Gastroesophageal sphincter (tissue), 4 donors: ENCODE measurements around the gene BTBD7. TPM values are rescaled to one million over a fixed set of nuclear protein-coding genes. Genes with fewer than 3 reads are reported as not detected.

ENCODE experiments used
- ATAC-seq: fragments of 150-250 bp; one replicate; pipeline ENCODE4 v1.9.1; 2016; ENCODE audit warnings: mild to moderate bottlenecking, moderate library complexity
- H3K27ac ChIP-seq, 4 donors: fragments of 200-600 bp; sonication (generic) in 3 of 4; 1 replicate in 3 of 4; 2 replicates in 1 of 4; pipeline ENCODE4 v1.5.1; 2016 to 2019
- H3K27me3 ChIP-seq: fragments of 200-600 bp; sonication (generic); one replicate; pipeline ENCODE4 v1.5.1; 2019
- H3K36me3 ChIP-seq, 2 donors: fragments of 200-600 bp; sonication (generic); one replicate each; pipeline ENCODE4 v1.5.1; 2019; ENCODE audit warnings: control low read depth in 1 of 2
- H3K4me1 ChIP-seq, 3 donors: fragments of 200-600 bp; sonication (generic); 1 replicate in 2 of 3; 2 replicates in 1 of 3; pipeline ENCODE4 v1.5.1; 2016 to 2019; ENCODE audit warnings: control low read depth in 2 of 3
- H3K4me3 ChIP-seq, 2 donors: fragments of 200-600 bp; sonication (generic); one replicate each; pipeline ENCODE4 v1.5.1; 2019; ENCODE audit warnings: mild to moderate bottlenecking in 1 of 2, moderate library complexity in 1 of 2
- H3K9me3 ChIP-seq, 3 donors: fragments of 200-600 bp; sonication (generic); one replicate each; pipeline ENCODE4 v1.5.1; 2017 to 2019; ENCODE audit warnings: control low read depth in 2 of 3
- EP300 ChIP-seq: sonication (generic); formaldehyde crosslinking; IDR thresholded peaks from one replicate; pipeline ENCODE4 v1.6.1; 2017; ENCODE audit warnings: antibody characterized with exemption, mild to moderate bottlenecking
- POLR2A ChIP-seq, 2 donors: fragments of 450-650 bp; IDR thresholded peaks; one replicate each; pipeline ENCODE4 v1.6.1; 2017; ENCODE audit warnings: antibody characterized with exemption in 2 of 2, mild to moderate bottlenecking in 2 of 2, moderate library complexity in 1 of 2
- POLR2AphosphoS5 ChIP-seq: sonication (generic); formaldehyde crosslinking; IDR thresholded peaks from one replicate; pipeline ENCODE4 v1.6.1; 2017; ENCODE audit warnings: antibody characterized with exemption
- WGBS, 2 donors: methylation state at CpG; one replicate each; pipeline ENCODE4 v1.1.5; 2018; ENCODE audit warnings: low coverage in 1 of 2; 5-methylcytosine and 5-hydroxymethylcytosine counted together
- total RNA-seq, 4 donors: library from RNA; depleted of rRNA; stranded (reverse); fragments of >200 nt; gene quantifications; one replicate each; pipeline ENCODE4 v1.1.0, GENCODE V29; 2016
- TF ChIP-seq, protein P1 (sequence below), 4 experiments: fragments of 200-600 bp in 2 of 4; fragments of 450-650 bp in 2 of 4; sonication (generic) in 1 of 4; IDR thresholded peaks; one replicate each; pipeline ENCODE4 v1.5.1; 2017 to 2019; ENCODE audit warnings: antibody characterized with exemption in 4 of 4, mild to moderate bottlenecking in 2 of 4, moderate library complexity in 2 of 4

The BTBD7 gene
- total RNA-seq, 4 donors from 2014 or later = 29.9 to 35.6 (median 33.0) TPM

DNA sequence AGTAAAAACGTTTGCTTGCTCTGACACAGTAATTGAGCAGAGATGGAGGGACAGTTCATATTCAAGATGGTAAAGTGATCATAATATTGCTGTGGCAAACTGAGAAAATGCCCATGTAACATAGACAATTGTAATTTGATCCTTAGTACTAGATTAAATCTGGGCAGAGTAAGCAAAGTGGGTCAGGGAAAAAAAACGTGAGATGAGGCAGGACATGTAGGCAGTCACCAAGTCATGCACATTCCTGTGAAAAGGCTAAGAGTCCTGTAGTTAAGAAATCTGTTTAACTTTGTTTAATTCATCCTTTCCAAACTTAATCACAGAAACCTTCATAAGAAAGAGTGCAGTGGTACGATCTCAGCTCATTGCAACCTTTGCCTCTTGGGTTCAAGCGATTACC is 16.1 kb downstream of the BTBD7 start:
- ATAC-seq = no peak
- no peak for TF ChIP-seq POLR2A (IDR thresholded peaks at IDR 0.05)
- TF ChIP-seq, protein P1, sequence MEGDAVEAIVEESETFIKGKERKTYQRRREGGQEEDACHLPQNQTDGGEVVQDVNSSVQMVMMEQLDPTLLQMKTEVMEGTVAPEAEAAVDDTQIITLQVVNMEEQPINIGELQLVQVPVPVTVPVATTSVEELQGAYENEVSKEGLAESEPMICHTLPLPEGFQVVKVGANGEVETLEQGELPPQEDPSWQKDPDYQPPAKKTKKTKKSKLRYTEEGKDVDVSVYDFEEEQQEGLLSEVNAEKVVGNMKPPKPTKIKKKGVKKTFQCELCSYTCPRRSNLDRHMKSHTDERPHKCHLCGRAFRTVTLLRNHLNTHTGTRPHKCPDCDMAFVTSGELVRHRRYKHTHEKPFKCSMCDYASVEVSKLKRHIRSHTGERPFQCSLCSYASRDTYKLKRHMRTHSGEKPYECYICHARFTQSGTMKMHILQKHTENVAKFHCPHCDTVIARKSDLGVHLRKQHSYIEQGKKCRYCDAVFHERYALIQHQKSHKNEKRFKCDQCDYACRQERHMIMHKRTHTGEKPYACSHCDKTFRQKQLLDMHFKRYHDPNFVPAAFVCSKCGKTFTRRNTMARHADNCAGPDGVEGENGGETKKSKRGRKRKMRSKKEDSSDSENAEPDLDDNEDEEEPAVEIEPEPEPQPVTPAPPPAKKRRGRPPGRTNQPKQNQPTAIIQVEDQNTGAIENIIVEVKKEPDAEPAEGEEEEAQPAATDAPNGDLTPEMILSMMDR (IDR thresholded peaks at IDR 0.05) = no peak
- TF ChIP-seq POLR2AphosphoS5 = no peak
- no peak for TF ChIP-seq EP300
- H3K27me3 ChIP-seq = no peaks in the 10 kb centered on the region
- H3K27ac ChIP-seq = no peak overlapping the region
- H3K4me3 ChIP-seq = no peak overlapping the region
- WGBS, 2 donors = 50 to 65% methylated on average over 3 to 4 of the region's 4 CpGs
- peaks cover 0 to 59% (median 7%) of the 10 kb centered on the region in 3 donors for H3K4me1 ChIP-seq
- no peaks in the 10 kb centered on the region for H3K9me3 ChIP-seq
- no peaks in the 10 kb centered on the region for H3K36me3 ChIP-seq

DNA sequence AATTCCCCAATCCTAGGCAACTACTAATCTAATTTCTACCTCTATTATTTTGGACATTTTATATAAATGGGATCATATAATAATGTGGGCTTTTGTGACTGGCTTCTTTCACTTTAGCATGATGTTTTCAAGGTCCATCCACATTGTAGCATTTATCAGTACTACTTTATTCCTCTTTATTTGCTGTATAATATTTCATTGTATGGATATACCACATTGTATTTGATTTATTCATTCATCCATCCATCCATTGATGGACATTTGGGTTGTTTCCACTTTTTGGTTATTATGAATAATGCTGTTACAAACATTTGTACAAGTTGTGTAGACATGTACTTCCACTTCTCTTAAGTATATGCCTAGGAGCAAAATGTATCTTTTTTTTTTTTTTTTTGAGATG is 17.3 kb downstream of the BTBD7 start:
- Histone ChIP-seq H3K4me3 (no peak overlapping the region), H3K27ac (no peak overlapping the region), H3K27me3 (no peaks in the 10 kb centered on the region), H3K9me3 (no peaks in the 10 kb centered on the region), H3K4me1 (peaks cover 0 to 66% (median 7%) of the 10 kb centered on the region in 3 donors), H3K36me3 (no peaks in the 10 kb centered on the region)
- no peak for TF ChIP-seq POLR2AphosphoS5
- no peak for TF ChIP-seq POLR2A (IDR thresholded peaks at IDR 0.05)
- TF ChIP-seq, protein P1 (IDR thresholded peaks at IDR 0.05) = no peak
- TF ChIP-seq EP300 = no peak
- ATAC-seq = no peak

DNA sequence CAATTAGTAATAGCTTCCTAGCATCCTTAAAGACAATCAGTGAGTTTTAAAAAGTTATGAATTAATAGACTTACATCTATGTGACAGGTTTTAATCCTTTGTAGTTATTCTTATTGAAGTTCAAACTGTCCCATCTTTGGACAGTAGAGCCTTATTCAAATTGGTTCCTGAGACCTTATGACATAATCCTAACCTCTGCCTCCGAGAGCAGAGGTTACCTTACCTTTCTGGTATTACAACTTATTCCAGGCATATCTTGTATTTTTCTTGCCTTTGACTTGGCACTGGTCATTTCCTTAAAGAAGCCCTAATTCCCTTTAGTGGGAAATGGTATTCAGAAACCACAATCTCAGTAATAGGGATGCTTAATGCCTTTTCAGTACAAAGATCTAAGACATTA is 21.8 kb downstream of the BTBD7 start:
- ATAC-seq = no peak
- Histone ChIP-seq H3K36me3 (no peaks in the 10 kb centered on the region), H3K9me3 (no peaks in the 10 kb centered on the region), H3K27me3 (no peaks in the 10 kb centered on the region), H3K4me1 (peaks cover 0 to 38% (median 3%) of the 10 kb centered on the region in 3 donors), H3K4me3 (no peak overlapping the region), H3K27ac (no peak overlapping the region)
- 77 to 82% methylated on average over 1 of the region's 1 CpG for WGBS, 2 donors
- TF ChIP-seq POLR2A (IDR thresholded peaks at IDR 0.05) (no peak), EP300 (no peak), POLR2AphosphoS5 (no peak)
- TF ChIP-seq, protein P1 (IDR thresholded peaks at IDR 0.05) = no peak

DNA sequence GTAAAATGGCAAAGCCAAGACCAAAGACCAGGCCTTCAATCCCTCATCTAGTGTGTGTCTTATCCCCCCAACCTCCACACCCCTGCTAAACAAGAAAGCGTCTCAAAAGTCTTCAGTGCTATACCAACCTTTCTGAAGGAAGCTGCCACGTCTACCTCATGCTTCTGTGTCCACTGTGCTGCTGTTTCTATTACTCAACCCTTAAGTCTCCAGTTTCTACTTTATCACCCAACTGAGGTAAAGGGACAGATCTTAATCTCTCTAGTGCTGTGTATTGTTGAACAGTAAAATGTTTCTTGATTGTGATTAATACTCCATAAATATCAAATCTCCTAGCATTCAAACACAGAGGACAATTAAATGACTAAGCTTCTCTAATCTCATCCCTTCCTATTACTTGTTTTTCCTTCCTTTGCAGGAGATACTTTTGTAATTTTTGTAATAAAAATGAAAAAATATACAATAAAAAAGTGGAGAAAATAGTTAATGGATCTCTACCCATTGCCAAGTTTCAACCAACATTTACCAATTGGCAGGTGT is 23.3 kb downstream of the BTBD7 start:
- H3K4me3 ChIP-seq = no peak overlapping the region
- H3K27me3 ChIP-seq = no peaks in the 10 kb centered on the region
- no peak for ATAC-seq
- H3K9me3 ChIP-seq = no peaks in the 10 kb centered on the region
- no peak overlapping the region for H3K27ac ChIP-seq
- WGBS, 2 donors = 84 to 94% methylated on average over 2 of the region's 2 CpGs
- no peaks in the 10 kb centered on the region for H3K36me3 ChIP-seq
- H3K4me1 ChIP-seq = peaks cover 0 to 43% (median 3%) of the 10 kb centered on the region in 3 donors
- no peak for TF ChIP-seq EP300
- TF ChIP-seq, protein P1 (IDR thresholded peaks at IDR 0.05) = no peak

DNA sequence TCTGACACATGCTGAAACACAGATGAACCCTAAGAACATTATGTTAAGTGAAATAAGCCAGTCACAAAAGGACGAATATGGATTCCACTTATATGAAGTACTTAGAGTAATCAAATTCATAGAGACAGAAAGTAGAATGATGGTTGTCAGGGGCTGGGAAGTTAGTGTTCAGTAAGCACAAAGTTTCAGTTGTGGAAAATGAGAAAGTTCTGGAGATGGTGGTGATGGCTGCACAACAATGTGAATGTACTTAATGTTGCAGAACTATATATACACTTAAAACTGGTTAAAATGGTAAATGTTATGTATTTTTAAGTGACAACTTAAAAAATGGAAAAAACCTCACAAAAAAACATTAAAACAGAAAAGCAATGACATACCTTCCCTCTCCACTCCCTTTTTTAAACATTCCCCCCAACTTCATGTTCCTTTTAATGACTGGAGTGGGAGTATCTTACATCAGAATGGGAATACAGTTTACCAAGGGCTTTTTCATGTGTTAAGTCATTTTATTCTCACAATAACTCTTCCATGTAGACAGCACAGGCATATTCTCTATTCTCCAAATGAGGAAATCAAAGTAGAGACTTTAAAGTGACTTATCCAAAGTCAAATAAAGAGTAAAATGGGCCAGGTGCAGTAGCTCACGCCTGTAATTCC is 24.0 kb downstream of the BTBD7 start:
- Histone ChIP-seq H3K4me1 (peaks cover 0 to 50% (median 3%) of the 10 kb centered on the region in 3 donors), H3K4me3 (no peak overlapping the region), H3K9me3 (no peaks in the 10 kb centered on the region), H3K36me3 (no peaks in the 10 kb centered on the region), H3K27ac (no peak overlapping the region), H3K27me3 (no peaks in the 10 kb centered on the region)
- WGBS, 2 donors = 78 to 94% methylated on average over 2 of the region's 2 CpGs
- TF ChIP-seq POLR2A (IDR thresholded peaks at IDR 0.05) (no peak), EP300 (no peak), POLR2AphosphoS5 (no peak)
- TF ChIP-seq, protein P1 (IDR thresholded peaks at IDR 0.05) = no peak
- no peak for ATAC-seq
